Measurements from ENCODE around the gene HYDIN.
"Not testable (repeated sequence)": the region's sequence is repeated elsewhere in the genome, so short reads cannot be mapped to it uniquely, and the experiment has no call there.

DNA sequence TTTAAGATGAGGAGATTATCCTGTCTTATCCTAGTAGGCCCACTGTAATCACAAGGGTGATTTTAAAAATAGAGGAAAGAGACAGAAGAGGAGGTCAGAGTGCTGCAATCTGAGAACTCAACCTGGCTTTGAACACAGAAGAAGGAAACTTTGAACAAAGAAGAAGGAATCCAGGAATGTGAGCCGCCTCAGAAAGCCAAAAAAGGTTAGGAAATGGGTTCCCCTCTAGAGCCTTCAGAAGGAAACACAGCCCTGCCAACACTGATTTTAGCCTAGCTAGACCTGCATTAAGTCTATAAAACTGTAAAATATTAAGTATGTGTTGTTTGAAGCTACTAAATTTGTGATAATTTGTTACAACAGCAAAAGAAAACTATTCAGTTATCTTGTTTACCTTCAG lies 149.7 kb downstream of the HYDIN start:
- TF ChIP-seq, protein P1, sequence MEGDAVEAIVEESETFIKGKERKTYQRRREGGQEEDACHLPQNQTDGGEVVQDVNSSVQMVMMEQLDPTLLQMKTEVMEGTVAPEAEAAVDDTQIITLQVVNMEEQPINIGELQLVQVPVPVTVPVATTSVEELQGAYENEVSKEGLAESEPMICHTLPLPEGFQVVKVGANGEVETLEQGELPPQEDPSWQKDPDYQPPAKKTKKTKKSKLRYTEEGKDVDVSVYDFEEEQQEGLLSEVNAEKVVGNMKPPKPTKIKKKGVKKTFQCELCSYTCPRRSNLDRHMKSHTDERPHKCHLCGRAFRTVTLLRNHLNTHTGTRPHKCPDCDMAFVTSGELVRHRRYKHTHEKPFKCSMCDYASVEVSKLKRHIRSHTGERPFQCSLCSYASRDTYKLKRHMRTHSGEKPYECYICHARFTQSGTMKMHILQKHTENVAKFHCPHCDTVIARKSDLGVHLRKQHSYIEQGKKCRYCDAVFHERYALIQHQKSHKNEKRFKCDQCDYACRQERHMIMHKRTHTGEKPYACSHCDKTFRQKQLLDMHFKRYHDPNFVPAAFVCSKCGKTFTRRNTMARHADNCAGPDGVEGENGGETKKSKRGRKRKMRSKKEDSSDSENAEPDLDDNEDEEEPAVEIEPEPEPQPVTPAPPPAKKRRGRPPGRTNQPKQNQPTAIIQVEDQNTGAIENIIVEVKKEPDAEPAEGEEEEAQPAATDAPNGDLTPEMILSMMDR (conservative IDR thresholded peaks at IDR 0.05; ENCODE audit: low read length): not testable (repeated sequence)
- not testable (repeated sequence) for TF ChIP-seq EZH2phosphoT487 (IDR thresholded peaks at IDR 0.05; ENCODE audit: borderline replicate concordance)

Measured in Loucy (cell line).